Hematopoietic multipotent progenitor cell treated with erythropoietin and hydrocortisone succinate and interleukin-3 and kit ligand, for 8 days (in vitro differentiated cells): Measurements from ENCODE around the gene FAM120A.
"Not testable (repeated sequence)": the region's sequence is repeated elsewhere in the genome, so short reads cannot be mapped to it uniquely, and the experiment has no call there.

Source experiments
- DNase-seq: peaks from one replicate; pipeline ENCODE4 v3.0.0-alpha.2; 2015

FAM120A gene

DNA sequence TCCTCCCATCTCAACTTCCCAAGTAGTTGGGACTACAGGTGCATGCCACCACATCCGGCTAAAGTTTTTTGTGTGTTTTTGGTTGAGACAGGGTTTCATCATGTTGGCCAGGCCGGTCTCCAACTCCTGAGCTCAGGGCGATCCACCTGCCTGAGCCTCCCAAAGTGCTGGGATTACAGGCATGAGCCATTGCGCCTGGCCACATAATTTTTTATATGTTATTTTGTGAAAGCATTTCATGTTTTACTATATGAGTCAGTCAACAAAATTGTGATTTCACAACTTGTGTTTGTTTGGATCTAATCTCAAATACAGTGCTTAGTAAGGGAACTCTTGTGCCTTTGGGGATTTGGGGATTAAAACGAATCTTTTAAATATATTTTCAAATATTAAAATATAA, 21.9 kb downstream of the FAM120A start:
- DNase-seq, result no peak

- DNase-seq, result no peak
Observed at GRCh38 chr9:93475108-93475507, 23.6 kb downstream of the FAM120A start.

DNA sequence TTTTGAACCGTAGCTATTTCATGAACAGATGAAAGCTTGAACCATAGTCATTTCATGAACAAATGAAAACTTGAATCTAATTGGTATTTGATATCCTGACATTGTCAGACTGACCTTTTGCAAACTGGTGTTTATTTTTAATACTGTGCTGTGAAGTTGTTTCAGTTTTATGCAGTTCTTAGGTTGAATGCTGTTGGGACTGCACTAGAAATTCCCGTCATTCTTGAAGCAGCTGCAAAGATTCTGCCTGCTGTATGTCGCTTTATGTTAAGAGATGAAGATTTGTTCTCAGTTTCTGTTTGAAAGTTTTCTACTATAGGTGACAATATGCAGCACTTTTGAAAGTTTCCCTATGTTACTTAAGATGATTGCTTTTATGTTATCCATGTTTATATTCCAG, 24.4 kb downstream of the FAM120A start:
- no peak for DNase-seq

DNA sequence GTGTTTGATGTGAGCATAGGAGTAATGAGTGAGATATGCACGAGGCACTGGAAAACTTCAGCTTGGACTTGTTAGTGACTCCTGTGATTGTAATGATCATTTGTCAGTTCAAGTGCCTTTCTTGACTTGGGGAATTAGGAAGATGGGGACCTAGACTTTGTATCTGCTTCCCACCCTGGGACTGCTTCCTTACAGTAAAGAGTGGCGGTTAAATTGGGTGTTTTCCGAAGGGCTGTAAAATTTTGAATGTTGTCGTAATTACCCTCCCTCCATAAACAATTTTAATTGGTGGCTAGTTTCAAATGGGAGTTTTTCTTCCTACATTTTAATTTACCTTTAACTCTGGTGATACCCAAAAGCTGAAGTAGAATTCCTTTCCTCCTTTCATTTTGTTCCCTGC, 25.4 kb downstream of the FAM120A start:
- no peak for DNase-seq

- no peak for DNase-seq
Observed at GRCh38 chr9:93477397-93477796, 25.9 kb downstream of the FAM120A start.

DNA sequence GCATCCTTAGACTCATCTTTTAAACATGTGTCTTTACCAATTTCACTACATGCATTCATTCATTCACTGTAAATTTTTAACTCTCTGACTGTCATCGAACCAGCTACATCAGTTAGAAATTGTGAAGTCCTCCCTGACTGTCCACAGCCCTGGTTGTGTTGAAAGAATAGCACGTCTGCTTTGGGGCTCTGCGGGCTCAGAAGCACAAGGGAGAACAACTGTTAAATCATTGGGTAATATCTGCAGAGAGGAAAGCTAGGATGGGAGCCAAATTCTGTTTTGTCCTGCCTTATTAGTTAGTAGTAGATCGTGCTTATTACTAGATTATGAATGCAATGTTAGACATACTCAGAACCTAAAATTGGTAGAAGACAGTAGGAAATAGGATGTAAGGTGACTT, 28.2 kb downstream of the FAM120A start:
- no peak for DNase-seq

DNA sequence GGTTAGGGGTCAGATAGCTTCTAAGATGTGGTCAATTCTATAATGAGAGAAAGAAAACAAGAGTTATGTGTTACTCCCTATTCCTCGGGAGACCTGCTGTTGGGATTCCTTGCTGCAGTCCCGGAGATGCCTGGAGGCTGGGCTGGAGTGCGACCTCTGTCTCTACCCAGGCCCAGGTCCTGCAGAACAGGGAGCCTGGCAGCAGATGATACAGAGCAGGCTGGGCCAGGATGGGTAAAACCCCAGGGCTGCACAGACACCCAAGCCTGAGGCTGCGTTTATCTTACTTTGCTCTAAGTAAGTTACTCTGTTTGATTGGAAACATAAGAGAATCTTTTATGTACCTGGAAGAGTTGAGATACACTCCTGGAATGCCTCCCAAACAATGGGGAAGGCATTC, 28.8 kb downstream of the FAM120A start:
- DNase-seq, result no peak

- no peak for DNase-seq
Observed at GRCh38 chr9:93480728-93481324, 29.3 kb downstream of the FAM120A start.

DNA sequence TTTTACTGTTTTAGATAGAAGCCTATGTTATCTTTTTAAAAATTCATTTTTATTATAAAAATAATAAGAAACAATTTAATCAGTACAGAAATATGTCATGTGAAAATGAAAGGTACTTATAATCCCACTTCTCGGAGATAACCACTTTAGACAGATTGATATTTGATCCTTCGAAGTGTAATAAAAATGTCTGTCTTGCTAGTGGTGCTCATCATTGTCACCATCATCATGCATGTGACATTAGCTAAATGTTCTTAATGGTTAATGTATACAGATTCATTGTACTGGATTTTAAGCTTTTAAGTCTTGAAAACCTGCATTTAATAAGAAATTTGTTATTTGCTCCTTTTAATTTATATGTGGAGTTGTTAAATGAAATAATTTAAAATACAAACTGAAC, 32.0 kb downstream of the FAM120A start:
- DNase-seq, result no peak

DNA sequence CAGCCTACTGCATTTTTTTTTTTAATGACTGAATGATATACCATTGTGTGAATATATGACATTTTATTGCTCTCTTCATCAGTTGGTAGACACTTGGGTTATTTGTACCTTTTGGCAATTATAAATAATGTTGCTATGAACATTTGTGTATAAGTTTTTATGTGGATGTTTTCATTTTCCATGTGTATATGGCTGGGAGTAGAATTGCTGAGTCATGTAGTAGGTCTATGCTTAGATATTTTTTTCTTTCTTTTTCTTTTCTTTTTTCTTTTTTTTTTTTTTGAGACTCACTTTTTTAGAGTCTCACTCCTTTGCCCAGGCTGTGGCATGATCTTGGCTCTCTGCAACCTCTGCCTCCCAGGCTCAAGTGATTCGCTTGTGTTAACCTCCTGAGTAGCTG, 34.8 kb downstream of the FAM120A start:
- no peak for DNase-seq

DNA sequence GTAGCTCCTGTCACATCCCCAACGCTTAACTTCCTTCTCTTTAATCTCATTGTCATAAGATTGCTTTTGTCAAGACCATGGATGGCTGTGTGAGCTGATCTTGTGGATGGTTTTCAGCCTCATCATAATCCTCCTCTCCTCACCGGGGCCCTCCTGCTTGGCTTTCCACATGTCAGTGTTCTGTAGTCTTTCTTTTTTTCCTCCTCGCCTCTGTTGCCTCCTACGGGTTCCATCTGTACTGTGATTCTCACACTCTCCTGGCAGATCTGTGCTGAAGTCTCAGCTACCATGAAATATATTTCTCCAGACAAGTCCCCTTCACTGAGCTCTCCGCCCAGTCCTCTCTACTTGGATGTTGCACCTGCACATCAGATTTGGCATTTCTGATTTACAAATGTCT, 36.8 kb downstream of the FAM120A start:
- DNase-seq, result no peak

- no peak for DNase-seq
Observed at GRCh38 chr9:93491593-93492232, 40.2 kb downstream of the FAM120A start.

DNA sequence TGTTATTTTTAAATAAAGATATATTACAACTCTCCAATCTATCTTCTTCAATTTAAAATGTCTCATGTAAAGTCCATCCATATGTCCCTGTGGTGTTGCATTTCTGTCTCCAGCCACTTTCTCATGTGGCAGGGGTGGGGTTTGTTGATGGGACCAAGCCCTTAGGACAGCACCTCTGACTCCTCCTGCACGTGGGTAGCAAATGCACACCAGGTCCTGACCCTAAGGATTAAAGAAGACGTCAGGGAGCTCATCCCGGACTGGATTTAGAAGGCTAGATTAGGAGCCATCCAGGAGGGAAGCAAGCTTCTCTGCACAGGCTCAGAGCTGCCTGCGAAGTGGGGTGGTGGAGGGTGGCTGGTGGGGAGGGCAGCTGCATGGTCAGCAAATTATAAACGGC, 40.8 kb downstream of the FAM120A start:
- DNase-seq, result no peak

DNA sequence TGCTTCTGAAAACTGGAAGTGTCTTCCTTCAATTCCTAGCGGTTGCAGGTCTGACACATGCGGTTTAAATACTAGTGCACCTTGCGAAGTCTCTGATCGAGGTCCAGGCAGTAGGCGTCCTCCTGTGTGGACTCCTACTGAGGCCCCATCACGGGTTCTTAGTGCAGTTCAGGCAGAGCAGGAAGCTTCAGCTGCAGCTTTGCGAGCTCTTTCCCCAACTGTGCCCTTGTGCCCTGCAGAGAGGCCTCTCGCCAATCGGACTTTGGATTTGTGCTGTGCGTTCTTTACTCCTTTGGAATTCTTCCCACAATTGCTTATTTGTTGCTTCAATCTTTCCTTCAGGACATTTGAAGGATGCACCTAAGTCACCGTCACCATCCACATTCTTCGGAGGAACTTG, 42.5 kb downstream of the FAM120A start:
- no peak for DNase-seq

DNA sequence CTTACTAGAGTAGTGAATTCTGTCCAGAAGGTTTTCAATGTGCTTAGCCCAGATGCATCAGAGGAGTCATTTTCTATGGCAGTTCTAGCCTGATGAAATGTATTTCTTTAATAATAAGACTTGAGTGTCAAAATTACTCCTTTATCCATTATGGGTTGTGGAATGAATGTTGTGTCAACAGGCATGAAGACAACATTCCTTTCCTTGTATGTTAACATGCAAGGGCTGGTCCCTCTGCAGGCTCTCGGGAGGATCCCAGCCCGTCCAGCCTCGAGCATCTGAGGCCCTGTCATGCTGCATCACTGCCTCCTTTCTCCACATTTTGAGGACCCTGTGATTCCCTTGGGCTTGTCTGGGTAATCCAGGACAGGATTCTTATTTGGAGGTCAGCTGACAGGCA, 44.8 kb downstream of the FAM120A start:
- DNase-seq, result no peak

GRCh38 chr9:93500571-93501298, 49.2 kb downstream of the FAM120A start:
- peak; percentile 11 for DNase-seq

DNA sequence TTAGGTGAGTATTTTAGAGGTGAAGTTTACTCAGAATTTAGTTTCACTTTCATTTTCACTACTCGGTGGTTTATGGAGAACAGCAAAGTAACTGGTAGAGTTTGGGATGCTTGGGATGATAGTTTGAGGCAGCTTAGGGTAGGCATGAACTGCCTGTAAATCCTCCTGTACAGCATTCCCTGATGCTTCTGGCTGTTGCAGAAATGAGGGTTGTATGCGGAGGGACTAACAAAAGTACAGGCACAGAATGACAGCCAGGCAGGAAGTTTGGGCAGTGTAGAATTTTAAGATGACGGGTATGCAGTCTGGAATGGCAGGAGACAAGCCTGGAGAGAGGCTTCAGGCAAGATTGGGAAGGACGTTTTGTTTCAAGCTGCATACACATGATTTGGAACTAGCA, 49.9 kb downstream of the FAM120A start:
- peak; percentile 20 for DNase-seq

DNA sequence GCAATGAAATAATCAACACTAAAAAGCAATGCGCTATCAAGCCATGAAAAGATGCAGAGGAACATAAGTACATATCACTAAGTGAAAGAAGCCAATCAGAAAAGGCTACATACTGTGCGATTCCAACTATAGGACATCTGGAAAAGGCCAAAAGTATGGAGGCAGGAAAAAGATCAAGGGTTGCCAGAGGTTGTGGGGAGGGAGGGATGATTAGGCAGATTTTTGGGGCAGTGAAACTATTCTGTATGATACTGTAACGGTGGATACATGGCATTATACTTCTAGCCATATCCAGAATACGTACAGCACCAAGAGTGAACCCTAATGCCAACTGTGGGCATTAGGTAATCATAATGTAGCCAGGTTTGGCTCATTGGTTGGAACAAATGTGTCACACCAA, 51.9 kb downstream of the FAM120A start:
- DNase-seq, result no peak

DNA sequence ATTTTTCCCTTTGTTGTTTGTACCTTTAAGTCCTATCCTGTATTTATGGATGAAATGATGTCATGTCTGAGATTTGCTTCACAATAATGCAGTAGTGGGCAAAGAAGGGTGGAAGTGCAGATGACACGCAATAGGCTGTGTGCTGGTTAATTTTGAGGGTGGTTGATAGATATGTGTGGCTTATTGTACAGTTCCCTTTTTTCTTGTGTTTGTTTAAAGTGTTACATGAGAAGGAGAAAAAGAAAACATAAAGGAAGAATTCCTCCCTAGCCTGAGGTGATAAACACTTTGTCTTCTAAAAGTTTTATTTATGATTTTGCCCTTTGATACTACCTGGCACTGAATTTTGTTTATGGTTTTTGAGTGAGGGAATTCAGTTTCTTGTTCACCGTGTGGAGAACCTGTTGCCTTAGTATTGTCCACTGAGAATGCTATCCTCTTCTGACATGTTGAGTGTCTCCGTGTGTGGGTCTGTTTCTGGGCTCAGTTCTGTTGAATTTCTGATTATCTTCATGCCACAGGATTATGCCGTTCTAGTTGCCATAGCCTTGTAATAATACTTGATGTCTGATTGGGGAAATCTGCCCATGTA, 54.2 kb downstream of the FAM120A start:
- DNase-seq, result no peak

GRCh38 chr9:93507768-93508167, 56.3 kb downstream of the FAM120A start:
- DNase-seq, result no peak

DNA sequence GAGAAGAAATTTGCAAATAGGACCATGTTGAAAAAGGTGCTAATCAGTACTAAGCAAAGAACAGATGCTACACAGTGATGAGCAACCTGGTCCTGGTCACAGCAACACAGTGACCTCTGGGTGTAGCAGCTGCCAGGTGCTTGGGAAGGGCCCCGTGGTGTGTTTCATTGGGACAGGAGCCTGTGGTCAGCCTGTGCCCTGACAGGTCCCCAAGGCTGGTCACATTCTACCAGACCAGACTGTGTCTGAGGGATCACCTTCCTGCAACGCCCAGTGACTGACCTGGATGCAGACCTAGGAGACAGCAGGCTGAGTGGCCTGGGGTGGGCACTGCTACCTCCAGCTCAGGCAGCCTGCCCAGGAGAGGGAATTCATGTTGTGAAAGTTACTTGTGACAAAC, 56.7 kb downstream of the FAM120A start:
- DNase-seq, result no peak

- DNase-seq, result no peak
Observed at GRCh38 chr9:93509084-93509483, 57.6 kb downstream of the FAM120A start.

- no peak for DNase-seq
Observed at GRCh38 chr9:93510041-93510440, 58.6 kb downstream of the FAM120A start.

- DNase-seq, result not testable (repeated sequence)
Observed at GRCh38 chr9:93511228-93511627, 59.7 kb downstream of the FAM120A start.
